ENCODE results near the gene CDHR2. TPM values are rescaled to one million over a fixed set of nuclear protein-coding genes. Genes with fewer than 3 reads are reported as not detected.
A peak's percentile ranks its signal among the peaks of the same experiment; 100 is the strongest.

CDHR2 gene
- total RNA-seq, 2 donors from 2014 or later: 1.3 to 2.4 TPM

DNA sequence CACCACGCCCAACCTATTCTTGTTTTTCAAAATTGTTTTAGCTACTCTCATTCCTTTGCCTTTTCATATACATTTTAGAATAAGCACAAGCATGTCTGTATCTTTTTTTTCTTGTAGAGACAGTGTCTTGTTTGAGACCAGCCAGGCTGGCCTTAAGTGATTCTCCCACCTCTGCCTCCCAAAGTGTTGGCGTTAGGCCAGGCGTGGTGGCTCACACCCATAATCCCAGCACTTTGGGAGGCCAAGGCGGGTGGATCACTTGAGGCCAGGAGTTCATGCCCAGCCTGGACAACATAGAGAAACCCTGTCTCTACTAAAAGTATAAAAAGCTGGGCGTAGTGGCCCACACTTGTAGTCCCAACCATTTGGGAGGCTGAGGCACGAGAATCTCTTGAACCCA lies 25.0 kb upstream of the CDHR2 start:
- ATAC-seq (no peak), DNase-seq (no peak)
- no peaks in the 10 kb centered on the region for H3K9me3 ChIP-seq (ENCODE audit: control insufficient read depth, low read length, poor library complexity, severe bottlenecking)
- peaks cover 16% of the 10 kb centered on the region for H3K4me1 Mint-ChIP-seq
- H3K4me3 Mint-ChIP-seq: peak overlapping the region; percentile 25
- H3K27ac Mint-ChIP-seq: peak overlapping the region; percentile 79
- no peaks in the 10 kb centered on the region for H3K27me3 Mint-ChIP-seq
- no peaks in the 10 kb centered on the region for H3K36me3 Mint-ChIP-seq (ENCODE audit: low read depth)

DNA sequence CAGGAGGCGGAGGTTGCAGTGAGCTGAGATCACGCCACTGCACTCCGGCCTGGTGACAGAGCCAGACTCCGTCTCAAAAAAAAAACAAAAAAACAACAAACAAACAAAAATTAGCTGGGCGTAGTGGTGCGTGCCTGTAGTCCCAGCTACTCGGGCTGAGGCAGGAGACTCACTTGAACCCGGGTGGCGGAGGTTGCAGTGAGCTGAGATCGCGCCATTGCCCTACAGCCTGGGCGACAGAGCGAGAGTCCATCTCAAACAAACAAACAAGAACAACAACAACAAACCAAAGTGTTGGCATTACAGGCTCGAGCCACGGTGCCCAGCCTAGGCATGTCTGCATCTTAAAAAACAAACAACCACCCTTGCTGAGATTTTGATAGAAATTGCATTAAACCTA lies 24.2 kb upstream of the CDHR2 start:
- no peaks in the 10 kb centered on the region for H3K9me3 ChIP-seq (ENCODE audit: control insufficient read depth, low read length, poor library complexity, severe bottlenecking)
- Mint-ChIP-seq H3K4me1 (peaks cover 22% of the 10 kb centered on the region), H3K27ac (peak overlapping the region; percentile 79), H3K36me3 (ENCODE audit: low read depth) (no peaks in the 10 kb centered on the region), H3K4me3 (no peak overlapping the region), H3K27me3 (no peaks in the 10 kb centered on the region)
- no peak for DNase-seq
- no peak for ATAC-seq

DNA sequence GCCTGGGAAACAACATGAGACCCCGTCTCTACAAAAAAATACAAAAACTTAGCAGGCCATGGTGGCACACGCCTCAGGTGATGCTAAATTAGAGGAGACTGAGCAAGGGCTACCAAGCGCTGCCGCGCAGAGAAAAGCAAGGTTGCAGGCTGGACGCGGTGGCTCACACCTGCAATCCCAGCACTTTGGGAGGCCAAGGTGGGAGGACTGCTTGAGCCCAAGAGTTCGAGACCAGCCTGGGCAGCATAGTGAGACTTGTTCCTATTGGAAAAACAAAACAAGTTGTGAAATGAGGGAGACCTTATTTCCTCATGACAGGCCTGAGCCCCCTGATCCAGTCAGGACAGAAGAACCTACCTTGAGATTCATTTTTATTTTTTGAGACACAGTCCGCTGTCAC lies 23.5 kb upstream of the CDHR2 start:
- H3K9me3 ChIP-seq (ENCODE audit: control insufficient read depth, low read length, poor library complexity, severe bottlenecking): no peaks in the 10 kb centered on the region
- no peaks in the 10 kb centered on the region for H3K36me3 Mint-ChIP-seq (ENCODE audit: low read depth)
- peaks cover 20% of the 10 kb centered on the region for H3K4me1 Mint-ChIP-seq
- no peaks in the 10 kb centered on the region for H3K27me3 Mint-ChIP-seq
- H3K27ac Mint-ChIP-seq: no peak overlapping the region
- no peak overlapping the region for H3K4me3 Mint-ChIP-seq
- ATAC-seq (no peak), DNase-seq (no peak)

GRCh38 chr5:176526462-176526861 lies 22.7 kb upstream of the CDHR2 start:
- Mint-ChIP-seq H3K4me3 (no peak overlapping the region), H3K36me3 (ENCODE audit: low read depth) (no peaks in the 10 kb centered on the region), H3K4me1 (peaks cover 23% of the 10 kb centered on the region), H3K27me3 (no peaks in the 10 kb centered on the region), H3K27ac (no peak overlapping the region)
- no peak for ATAC-seq
- DNase-seq: no peak
- no peaks in the 10 kb centered on the region for H3K9me3 ChIP-seq (ENCODE audit: control insufficient read depth, low read length, poor library complexity, severe bottlenecking)

GRCh38 chr5:176527246-176528222 lies 21.6 kb upstream of the CDHR2 start:
- DNase-seq: no peak

GRCh38 chr5:176528301-176528700 lies 20.8 kb upstream of the CDHR2 start:
- Mint-ChIP-seq H3K36me3 (ENCODE audit: low read depth) (no peaks in the 10 kb centered on the region), H3K4me3 (peak overlapping the region; percentile 61), H3K4me1 (peaks cover 25% of the 10 kb centered on the region), H3K27me3 (no peaks in the 10 kb centered on the region), H3K27ac (no peak overlapping the region)
- H3K9me3 ChIP-seq (ENCODE audit: control insufficient read depth, low read length, poor library complexity, severe bottlenecking): no peaks in the 10 kb centered on the region
- DNase-seq: no peak
- ATAC-seq: no peak

More at GRCh38 chr5:176527246-176528222, 21.6 kb upstream of the CDHR2 start:
- no peaks in the 10 kb centered on the region for H3K9me3 ChIP-seq (ENCODE audit: control insufficient read depth, low read length, poor library complexity, severe bottlenecking)
- ATAC-seq: no peak
- no peaks in the 10 kb centered on the region for H3K27me3 Mint-ChIP-seq
- H3K27ac Mint-ChIP-seq: peak overlapping the region; percentile 37
- no peaks in the 10 kb centered on the region for H3K36me3 Mint-ChIP-seq (ENCODE audit: low read depth)
- H3K4me3 Mint-ChIP-seq: no peak overlapping the region
- peaks cover 23% of the 10 kb centered on the region for H3K4me1 Mint-ChIP-seq

GRCh38 chr5:176528761-176529115 lies 20.4 kb upstream of the CDHR2 start:
- no peaks in the 10 kb centered on the region for H3K27me3 Mint-ChIP-seq
- DNase-seq: no peak
- no peak for ATAC-seq
- H3K9me3 ChIP-seq (ENCODE audit: control insufficient read depth, low read length, poor library complexity, severe bottlenecking): no peaks in the 10 kb centered on the region
- H3K4me3 Mint-ChIP-seq: peak overlapping the region; percentile 52
- H3K36me3 Mint-ChIP-seq (ENCODE audit: low read depth): no peaks in the 10 kb centered on the region
- H3K27ac Mint-ChIP-seq: peak overlapping the region; percentile 91
- peaks cover 29% of the 10 kb centered on the region for H3K4me1 Mint-ChIP-seq

GRCh38 chr5:176529116-176529740 lies 19.9 kb upstream of the CDHR2 start:
- Mint-ChIP-seq H3K36me3 (ENCODE audit: low read depth) (no peaks in the 10 kb centered on the region), H3K27ac (peak overlapping the region; percentile 91), H3K4me1 (peaks cover 34% of the 10 kb centered on the region), H3K27me3 (no peaks in the 10 kb centered on the region), H3K4me3 (peak overlapping the region; percentile 91)
- H3K9me3 ChIP-seq (ENCODE audit: control insufficient read depth, low read length, poor library complexity, severe bottlenecking): no peaks in the 10 kb centered on the region
- DNase-seq: no peak
- no peak for ATAC-seq

- peak overlapping the region; percentile 91 for H3K4me3 Mint-ChIP-seq
- ATAC-seq (peak; percentile 73), DNase-seq (peak; percentile 34 to 60 (median 46))
- peaks cover 38% of the 10 kb centered on the region for H3K4me1 Mint-ChIP-seq
- no peaks in the 10 kb centered on the region for H3K36me3 Mint-ChIP-seq (ENCODE audit: low read depth)
- no peaks in the 10 kb centered on the region for H3K27me3 Mint-ChIP-seq
- H3K27ac Mint-ChIP-seq: peak overlapping the region; percentile 91
- no peaks in the 10 kb centered on the region for H3K9me3 ChIP-seq (ENCODE audit: control insufficient read depth, low read length, poor library complexity, severe bottlenecking)
These were observed 19.4 kb upstream of the CDHR2 start for GRCh38 chr5:176529741-176530141.

DNA sequence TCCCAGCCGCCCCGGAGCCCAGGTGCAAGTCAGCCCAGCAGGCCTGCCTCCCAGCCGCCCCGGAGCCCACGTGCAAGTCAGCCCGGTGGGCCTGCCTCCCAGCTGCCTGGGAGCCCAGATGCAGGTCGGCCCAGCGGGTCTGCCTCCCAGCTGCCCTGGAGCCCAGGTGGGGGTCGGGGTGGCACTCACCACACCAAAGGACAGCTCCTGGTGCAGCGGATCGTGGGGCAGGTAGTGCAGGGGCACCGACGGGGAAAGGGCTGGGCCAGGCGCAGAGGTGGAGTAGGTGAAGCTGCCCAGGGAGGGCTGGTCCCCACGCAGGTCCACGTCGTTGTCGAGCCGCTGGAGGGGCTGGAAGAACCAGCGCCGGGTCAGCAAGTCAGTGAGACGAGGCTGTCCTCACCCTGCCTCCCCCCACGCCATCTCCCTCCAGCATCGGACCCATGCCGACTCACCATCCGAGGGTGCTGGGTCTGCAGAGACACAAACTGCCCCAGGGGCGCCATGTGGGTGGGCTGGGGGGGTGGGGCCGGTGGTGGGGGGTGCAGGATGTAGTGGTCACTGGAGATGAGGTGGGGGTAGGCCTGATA lies 18.7 kb upstream of the CDHR2 start:
- H3K36me3 Mint-ChIP-seq (ENCODE audit: low read depth): no peaks in the 10 kb centered on the region
- DNase-seq: no peak

GRCh38 chr5:176530983-176531901 lies 17.9 kb upstream of the CDHR2 start:
- no peak for DNase-seq
- Mint-ChIP-seq H3K4me3 (peak overlapping the region; percentile 97), H3K4me1 (peaks cover 44% of the 10 kb centered on the region), H3K27me3 (no peaks in the 10 kb centered on the region), H3K36me3 (ENCODE audit: low read depth) (peaks cover 3% of the 10 kb centered on the region), H3K27ac (peak overlapping the region; percentile 91)
- H3K9me3 ChIP-seq (ENCODE audit: control insufficient read depth, low read length, poor library complexity, severe bottlenecking): no peaks in the 10 kb centered on the region
- no peak for ATAC-seq

More for the DNA sequence above, 18.7 kb upstream of the CDHR2 start:
- H3K9me3 ChIP-seq (ENCODE audit: control insufficient read depth, low read length, poor library complexity, severe bottlenecking): no peaks in the 10 kb centered on the region
- Mint-ChIP-seq H3K4me1 (peaks cover 42% of the 10 kb centered on the region), H3K27ac (peak overlapping the region; percentile 91), H3K27me3 (no peaks in the 10 kb centered on the region), H3K4me3 (peak overlapping the region; percentile 97)
- no peak for ATAC-seq

DNA sequence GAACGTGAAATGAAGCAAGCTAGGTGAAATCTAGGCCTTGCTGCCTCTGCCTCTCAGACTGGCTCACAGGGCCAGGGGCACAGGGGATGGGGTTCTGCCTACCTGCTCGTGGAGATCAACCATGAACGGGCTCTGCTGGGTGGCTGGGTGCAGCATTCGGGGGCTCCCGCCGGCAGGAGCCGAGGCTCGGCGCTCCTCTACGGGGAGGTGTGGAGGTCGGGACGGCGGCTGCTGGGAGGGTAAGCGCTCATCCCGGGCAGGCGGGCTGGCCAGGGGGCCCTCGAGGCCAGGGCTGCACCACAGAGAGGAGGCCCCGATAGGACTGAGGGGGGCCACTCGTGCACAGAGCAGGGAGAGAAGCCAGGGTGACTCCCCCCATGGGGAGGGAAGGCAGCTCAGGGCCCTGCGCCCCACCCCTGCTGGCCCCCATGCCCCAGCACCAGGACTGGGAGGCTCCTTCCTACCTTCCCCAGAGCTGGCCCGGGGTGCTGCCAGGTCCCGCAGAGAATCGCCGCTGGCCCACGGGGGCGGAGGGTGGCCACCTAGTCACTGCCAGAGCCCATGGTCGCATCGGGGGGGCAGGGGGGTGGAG lies 17.1 kb upstream of the CDHR2 start:
- Mint-ChIP-seq H3K4me3 (peak overlapping the region; percentile 97), H3K27me3 (no peaks in the 10 kb centered on the region)
- no peaks in the 10 kb centered on the region for H3K9me3 ChIP-seq (ENCODE audit: control insufficient read depth, low read length, poor library complexity, severe bottlenecking)

More for the DNA sequence above, 17.1 kb upstream of the CDHR2 start:
- peak overlapping the region; percentile 91 for H3K27ac Mint-ChIP-seq
- DNase-seq (no peak), ATAC-seq (no peak)
- H3K4me1 Mint-ChIP-seq: peaks cover 44% of the 10 kb centered on the region
- H3K36me3 Mint-ChIP-seq (ENCODE audit: low read depth): peaks cover 3% of the 10 kb centered on the region

Data from T-helper 17 cell (primary cell).